Measurements from ENCODE around the gene SNX9.
"Not testable (repeated sequence)": the region's sequence is repeated elsewhere in the genome, so short reads cannot be mapped to it uniquely, and the experiment has no call there.

Gene SNX9

DNA sequence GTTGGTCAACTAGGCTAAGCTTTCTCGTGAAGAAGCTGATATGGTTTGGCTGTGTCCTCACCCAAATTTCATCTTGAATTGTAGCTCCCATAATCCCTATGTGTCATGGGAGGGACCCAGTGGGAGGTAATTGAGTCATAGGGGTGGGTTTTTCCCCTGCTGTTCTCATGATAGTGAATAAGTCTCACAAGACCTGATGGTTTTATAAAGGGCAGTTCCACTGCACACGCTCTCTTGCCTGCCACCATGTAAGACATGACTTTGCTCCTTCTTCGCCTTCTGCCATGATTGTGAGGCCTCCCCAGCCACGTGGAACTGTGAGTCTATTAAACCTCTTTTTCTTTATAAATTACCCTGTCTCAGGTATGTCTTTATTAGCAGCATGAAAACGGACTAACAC lies 29.0 kb upstream of the SNX9 start:
- DNase-seq; H3K27me3 ChIP-seq (ENCODE audit: insufficient read depth, low read length); H3K36me3 ChIP-seq (ENCODE audit: control insufficient read depth in 1 of 2, insufficient read depth in 2 of 2, low read length in 2 of 2); H2AK5ac ChIP-seq (ENCODE audit: low read length); H3K4me3 ChIP-seq (ENCODE audit: low read depth, low read length); H2BK5ac ChIP-seq (ENCODE audit: low read depth, low read length, poor library complexity); H3K9me3 ChIP-seq (ENCODE audit: insufficient read depth, low read depth, low read length); H3K4me1 ChIP-seq (ENCODE audit: control insufficient read depth in 1 of 2, insufficient read depth in 2 of 2, low read length in 2 of 2); H4K91ac ChIP-seq (ENCODE audit: low read depth, low read length); H3K9ac ChIP-seq (ENCODE audit: low read length); H4K8ac ChIP-seq (ENCODE audit: low read depth, low read length); H3K27ac ChIP-seq (ENCODE audit: low read depth, low read length); H3K23ac ChIP-seq (ENCODE audit: low read length); H3K4me2 ChIP-seq (ENCODE audit: low read length); H3K79me1 ChIP-seq (ENCODE audit: low read length); H3K18ac ChIP-seq (ENCODE audit: low read length); H2BK120ac ChIP-seq (ENCODE audit: insufficient read depth, low read length, poor library complexity); H2BK12ac ChIP-seq (ENCODE audit: low read length); H4K12ac ChIP-seq (ENCODE audit: low read depth, low read length); H2AFZ ChIP-seq (ENCODE audit: insufficient read depth, low read length, poor library complexity); H3K14ac ChIP-seq (ENCODE audit: low read length); H3K4ac ChIP-seq (ENCODE audit: low read depth, low read length); H3K79me2 ChIP-seq (ENCODE audit: control insufficient read depth, insufficient read depth, low read length, poor library complexity): not testable (repeated sequence)
- WGBS (ENCODE audit: extremely low coverage, insufficient coverage, insufficient read length) = no CpG with 5 or more reads among the region's 5 CpGs

GRCh38 chr6:157795841-157796240 lies 27.2 kb upstream of the SNX9 start:
- no peak overlapping the region for H3K23ac ChIP-seq (ENCODE audit: low read length)
- no peak overlapping the region for H3K9ac ChIP-seq (ENCODE audit: low read length)
- no peak for DNase-seq
- H2BK12ac ChIP-seq (ENCODE audit: low read length) = no peak overlapping the region
- no peaks in the 10 kb centered on the region for H3K79me2 ChIP-seq (ENCODE audit: control insufficient read depth, insufficient read depth, low read length, poor library complexity)
- no peak overlapping the region for H3K14ac ChIP-seq (ENCODE audit: low read length)
- no peak overlapping the region for H2AK5ac ChIP-seq (ENCODE audit: low read length)
- no peak overlapping the region for H4K8ac ChIP-seq (ENCODE audit: low read depth, low read length)
- WGBS (ENCODE audit: extremely low coverage, insufficient coverage, insufficient read length) = no CpG with 5 or more reads among the region's 6 CpGs
- H3K4me1 ChIP-seq (ENCODE audit: control insufficient read depth in 1 of 2, insufficient read depth in 2 of 2, low read length in 2 of 2) = no peaks in the 10 kb centered on the region
- H3K79me1 ChIP-seq (ENCODE audit: low read length) = no peaks in the 10 kb centered on the region
- H2AFZ ChIP-seq (ENCODE audit: insufficient read depth, low read length, poor library complexity) = no peak overlapping the region
- no peaks in the 10 kb centered on the region for H3K27me3 ChIP-seq (ENCODE audit: insufficient read depth, low read length)
- no peak overlapping the region for H3K18ac ChIP-seq (ENCODE audit: low read length)
- no peaks in the 10 kb centered on the region for H3K36me3 ChIP-seq (ENCODE audit: control insufficient read depth in 1 of 2, insufficient read depth in 2 of 2, low read length in 2 of 2)
- no peak overlapping the region for H3K4me3 ChIP-seq (ENCODE audit: low read depth, low read length)
- no peak overlapping the region for H2BK120ac ChIP-seq (ENCODE audit: insufficient read depth, low read length, poor library complexity)
- no peak overlapping the region for H3K27ac ChIP-seq (ENCODE audit: low read depth, low read length)
- no peak overlapping the region for H3K4ac ChIP-seq (ENCODE audit: low read depth, low read length)
- no peaks in the 10 kb centered on the region for H3K9me3 ChIP-seq (ENCODE audit: insufficient read depth, low read depth, low read length)
- no peak overlapping the region for H4K12ac ChIP-seq (ENCODE audit: low read depth, low read length)
- H4K91ac ChIP-seq (ENCODE audit: low read depth, low read length) = no peak overlapping the region
- H3K4me2 ChIP-seq (ENCODE audit: low read length) = no peak overlapping the region
- H2BK5ac ChIP-seq (ENCODE audit: low read depth, low read length, poor library complexity) = no peak overlapping the region

DNA sequence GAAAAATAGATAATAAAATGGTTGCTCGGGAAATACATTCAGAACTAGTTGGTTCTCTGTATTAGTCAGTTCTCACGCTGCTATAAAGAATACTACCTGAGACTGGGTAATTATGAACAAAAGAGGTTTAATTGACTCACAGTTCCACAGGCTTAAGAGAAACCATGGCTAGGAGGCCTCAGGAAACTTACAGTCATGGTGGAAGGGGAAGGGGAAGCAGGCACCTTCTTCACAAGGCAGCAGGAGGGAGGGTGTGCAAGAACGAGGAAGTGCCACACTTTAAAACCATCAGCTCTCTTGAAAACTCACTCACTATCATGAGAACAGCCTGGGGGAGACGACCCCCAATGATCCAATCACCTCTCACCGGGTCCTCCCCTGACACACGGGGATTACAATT lies 24.2 kb upstream of the SNX9 start:
- Histone ChIP-seq H3K27me3 (ENCODE audit: insufficient read depth, low read length) (no peaks in the 10 kb centered on the region), H3K27ac (ENCODE audit: low read depth, low read length) (no peak overlapping the region), H2AFZ (ENCODE audit: insufficient read depth, low read length, poor library complexity) (no peak overlapping the region), H3K4me3 (ENCODE audit: low read depth, low read length) (no peak overlapping the region), H3K4me2 (ENCODE audit: low read length) (no peak overlapping the region), H3K79me2 (ENCODE audit: control insufficient read depth, insufficient read depth, low read length, poor library complexity) (no peaks in the 10 kb centered on the region), H3K14ac (ENCODE audit: low read length) (no peak overlapping the region), H3K9me3 (ENCODE audit: insufficient read depth, low read depth, low read length) (no peaks in the 10 kb centered on the region), H4K8ac (ENCODE audit: low read depth, low read length) (no peak overlapping the region), H4K12ac (ENCODE audit: low read depth, low read length) (no peak overlapping the region), H2AK5ac (ENCODE audit: low read length) (no peak overlapping the region), H2BK120ac (ENCODE audit: insufficient read depth, low read length, poor library complexity) (no peak overlapping the region), H3K4me1 (ENCODE audit: control insufficient read depth in 1 of 2, insufficient read depth in 2 of 2, low read length in 2 of 2) (no peaks in the 10 kb centered on the region), H4K91ac (ENCODE audit: low read depth, low read length) (no peak overlapping the region), H3K18ac (ENCODE audit: low read length) (no peak overlapping the region), H3K9ac (ENCODE audit: low read length) (no peak overlapping the region), H2BK12ac (ENCODE audit: low read length) (no peak overlapping the region), H3K4ac (ENCODE audit: low read depth, low read length) (no peak overlapping the region), H3K79me1 (ENCODE audit: low read length) (no peaks in the 10 kb centered on the region), H2BK5ac (ENCODE audit: low read depth, low read length, poor library complexity) (no peak overlapping the region), H3K23ac (ENCODE audit: low read length) (no peak overlapping the region), H3K36me3 (ENCODE audit: control insufficient read depth in 1 of 2, insufficient read depth in 2 of 2, low read length in 2 of 2) (no peaks in the 10 kb centered on the region)
- no CpG with 5 or more reads among the region's 6 CpGs for WGBS (ENCODE audit: extremely low coverage, insufficient coverage, insufficient read length)
- DNase-seq = no peak

- not testable (repeated sequence) for H3K27ac ChIP-seq (ENCODE audit: low read depth, low read length); H2AFZ ChIP-seq (ENCODE audit: insufficient read depth, low read length, poor library complexity); H3K23ac ChIP-seq (ENCODE audit: low read length); H3K9ac ChIP-seq (ENCODE audit: low read length); H2BK5ac ChIP-seq (ENCODE audit: low read depth, low read length, poor library complexity); H3K4me2 ChIP-seq (ENCODE audit: low read length); H3K4me1 ChIP-seq (ENCODE audit: control insufficient read depth in 1 of 2, insufficient read depth in 2 of 2, low read length in 2 of 2); H2BK120ac ChIP-seq (ENCODE audit: insufficient read depth, low read length, poor library complexity); DNase-seq; H3K14ac ChIP-seq (ENCODE audit: low read length); H3K27me3 ChIP-seq (ENCODE audit: insufficient read depth, low read length); H3K18ac ChIP-seq (ENCODE audit: low read length); H3K4ac ChIP-seq (ENCODE audit: low read depth, low read length); H3K4me3 ChIP-seq (ENCODE audit: low read depth, low read length); H3K79me2 ChIP-seq (ENCODE audit: control insufficient read depth, insufficient read depth, low read length, poor library complexity); H3K79me1 ChIP-seq (ENCODE audit: low read length); H4K91ac ChIP-seq (ENCODE audit: low read depth, low read length); H4K8ac ChIP-seq (ENCODE audit: low read depth, low read length); H3K36me3 ChIP-seq (ENCODE audit: control insufficient read depth in 1 of 2, insufficient read depth in 2 of 2, low read length in 2 of 2); H2AK5ac ChIP-seq (ENCODE audit: low read length); H3K9me3 ChIP-seq (ENCODE audit: insufficient read depth, low read depth, low read length); H2BK12ac ChIP-seq (ENCODE audit: low read length); H4K12ac ChIP-seq (ENCODE audit: low read depth, low read length)
- WGBS (ENCODE audit: extremely low coverage, insufficient coverage, insufficient read length) = no CpG with 5 or more reads among the region's 3 CpGs
Measured at GRCh38 chr6:157799561-157799960, 23.5 kb upstream of the SNX9 start.

Data from trophoblast cell (in vitro differentiated cells and primary cell).